OCI-LY1 (cell line): ENCODE data around the gene GSG1L.

Experiments used
- EZH2 ChIP-seq: fragments of 200-600 bp; sonication (generic), shearing (Covaris generic); IDR thresholded peaks from 2 replicates; pipeline ENCODE4 v1.8.0; 2017; ENCODE audit warnings: borderline replicate concordance, mixed run types, mild to moderate bottlenecking, antibody characterized with exemption, low read length, moderate library complexity, mixed read lengths
- TF ChIP-seq, protein P1 (sequence below): fragments of 200-600 bp; sonication (generic), shearing (Covaris generic); IDR thresholded peaks from 2 replicates; pipeline ENCODE4 v1.5.1; 2017; ENCODE audit warnings: mild to moderate bottlenecking, antibody characterized with exemption, low read length, moderate library complexity, mixed read lengths

DNA sequence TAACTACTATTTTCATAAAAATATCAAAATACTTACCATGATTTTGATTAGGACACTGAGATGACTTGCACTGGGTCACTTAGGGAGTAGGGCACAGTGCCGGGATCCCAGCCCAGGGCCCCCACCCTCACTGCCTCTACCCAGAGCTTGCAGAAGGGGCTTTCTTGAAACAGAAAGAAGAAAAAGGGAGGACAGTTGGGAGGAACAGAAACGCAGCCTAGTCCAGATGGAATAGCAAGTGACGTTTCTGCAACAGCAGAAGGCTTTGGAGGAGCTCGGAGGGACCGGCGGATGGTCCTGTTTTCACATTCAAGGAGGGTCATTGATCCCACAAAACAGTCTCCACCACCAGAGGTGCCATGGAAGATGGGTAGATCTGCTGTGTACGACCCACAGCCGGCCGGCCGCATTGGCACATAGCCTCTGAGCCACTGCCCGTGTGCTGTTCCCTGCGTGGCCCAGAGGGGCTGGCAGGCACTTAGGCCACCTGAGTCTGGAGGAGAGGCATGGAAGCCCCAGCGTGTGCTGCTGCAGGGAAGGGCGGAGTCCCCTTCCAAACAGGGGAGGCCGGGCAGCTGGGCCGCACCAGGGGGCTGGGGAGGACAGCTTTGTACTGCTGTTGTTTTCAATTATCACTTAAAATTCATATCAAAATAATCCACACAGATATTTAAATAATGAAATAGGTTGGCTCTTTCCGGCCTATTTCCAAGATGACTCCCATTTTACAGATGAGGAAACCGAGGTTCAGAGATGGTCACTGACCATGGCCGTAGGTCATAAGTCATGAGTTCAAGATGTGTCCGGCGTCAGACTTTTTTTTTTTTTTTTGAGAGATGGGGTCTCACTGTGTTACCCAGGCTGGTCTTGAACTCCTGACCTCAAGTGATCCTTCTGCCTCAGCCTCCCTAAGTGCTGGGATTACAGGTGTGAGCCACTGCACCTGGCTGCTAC is 22.9 kb upstream of the GSG1L start:
- TF ChIP-seq, protein P1, sequence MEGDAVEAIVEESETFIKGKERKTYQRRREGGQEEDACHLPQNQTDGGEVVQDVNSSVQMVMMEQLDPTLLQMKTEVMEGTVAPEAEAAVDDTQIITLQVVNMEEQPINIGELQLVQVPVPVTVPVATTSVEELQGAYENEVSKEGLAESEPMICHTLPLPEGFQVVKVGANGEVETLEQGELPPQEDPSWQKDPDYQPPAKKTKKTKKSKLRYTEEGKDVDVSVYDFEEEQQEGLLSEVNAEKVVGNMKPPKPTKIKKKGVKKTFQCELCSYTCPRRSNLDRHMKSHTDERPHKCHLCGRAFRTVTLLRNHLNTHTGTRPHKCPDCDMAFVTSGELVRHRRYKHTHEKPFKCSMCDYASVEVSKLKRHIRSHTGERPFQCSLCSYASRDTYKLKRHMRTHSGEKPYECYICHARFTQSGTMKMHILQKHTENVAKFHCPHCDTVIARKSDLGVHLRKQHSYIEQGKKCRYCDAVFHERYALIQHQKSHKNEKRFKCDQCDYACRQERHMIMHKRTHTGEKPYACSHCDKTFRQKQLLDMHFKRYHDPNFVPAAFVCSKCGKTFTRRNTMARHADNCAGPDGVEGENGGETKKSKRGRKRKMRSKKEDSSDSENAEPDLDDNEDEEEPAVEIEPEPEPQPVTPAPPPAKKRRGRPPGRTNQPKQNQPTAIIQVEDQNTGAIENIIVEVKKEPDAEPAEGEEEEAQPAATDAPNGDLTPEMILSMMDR = no peak
- no peak for TF ChIP-seq EZH2
